ENCODE measurements around the gene ATP10A. TPM values are rescaled to one million over a fixed set of nuclear protein-coding genes. Genes with fewer than 3 reads are reported as not detected.

Gene ATP10A
- total and polyA plus RNA-seq, 2 of the 8 experiments (the other 6 are each of a cell fraction or from before 2014, with no cell fraction given): 2.0 to 2.8 TPM

- no peak overlapping the region for H3K23ac ChIP-seq (ENCODE audit: insufficient read length)
- no peaks in the 10 kb centered on the region for H4K20me1 ChIP-seq (replicated peaks in 1 of 2; ENCODE audit: control insufficient read depth in 1 of 2, insufficient read depth in 2 of 2, low read length in 2 of 2)
- H3K23me2 ChIP-seq (ENCODE audit: low read depth, low read length): no peaks in the 10 kb centered on the region; the same call in 1 of the 2 replicates
- H4K91ac ChIP-seq (replicated peaks; ENCODE audit: insufficient read length, low read length): no peak overlapping the region
- TF ChIP-seq JUN (IDR thresholded peaks at IDR 0.05; ENCODE audit: low read depth, low read length) (no peak), POU5F1 (IDR thresholded peaks at IDR 0.05; ENCODE audit: low read depth, low read length) (no peak), CHD1 (IDR thresholded peaks at IDR 0.05; ENCODE audit: low read depth, low read length) (no peak), ATF2 (IDR thresholded peaks at IDR 0.05; ENCODE audit: low read length) (no peak), USF2 (IDR thresholded peaks at IDR 0.05; ENCODE audit: low read length) (no peak), EZH2 (IDR thresholded peaks at IDR 0.05; ENCODE audit: low read depth, low read length, severe bottlenecking) (no peak), GABPA (IDR thresholded peaks at IDR 0.05; ENCODE audit: borderline replicate concordance, insufficient read depth, low read length) (no peak), CBX5 (IDR thresholded peaks at IDR 0.05; ENCODE audit: low read depth, low read length) (no peak), NANOG (IDR thresholded peaks at IDR 0.05; ENCODE audit: insufficient read depth, low read depth, low read length, poor library complexity, severe bottlenecking) (no peak)
- no peak overlapping the region for H3K9ac ChIP-seq (replicated peaks in 1 of 4; ENCODE audit: extremely low read depth in 1 of 4, low read depth in 3 of 4, low read length in 3 of 4)
- H3K56ac ChIP-seq (replicated peaks; ENCODE audit: insufficient read length, low read depth, low read length): no peak overlapping the region
- no peak overlapping the region for H2BK15ac ChIP-seq (ENCODE audit: low read length)
- no peak overlapping the region for H2AFZ ChIP-seq (ENCODE audit: low read length)
- H3K14ac ChIP-seq (ENCODE audit: insufficient read length): no peak overlapping the region
- peaks cover 0 to 2% (median 0%) of the 10 kb centered on the region in 4 experiments; a peak in 1 of 7 replicates for H3K4me1 ChIP-seq (replicated peaks in 1 of 4; ENCODE audit: control insufficient read depth in 3 of 4, insufficient read depth in 4 of 4, low read length in 3 of 4)
- no peak overlapping the region for H3K18ac ChIP-seq (ENCODE audit: extremely low read depth, low read length)
- no peaks in the 10 kb centered on the region for H3K36me3 ChIP-seq (ENCODE audit: control insufficient read depth in 2 of 4, insufficient read depth in 4 of 4, low read length in 3 of 4)
- H3K27ac ChIP-seq (ENCODE audit: low read depth, low read length): no peak overlapping the region
- FAIRE-seq (no peak), DNase-seq (ENCODE audit: low read depth in 1 of 2, low spot score in 2 of 2) (no peak)
- WGBS, 2 experiments (ENCODE audit: extremely low coverage in 1 of 2, insufficient coverage in 1 of 2, insufficient read length in 1 of 2, insufficient replicate concordance in 2 of 2, low coverage in 1 of 2, low lambda C conversion rate in 2 of 2, missing lambda C conversion rate in 1 of 2): 88% methylated on average over 8 of the region's 8 CpGs; no CpG with 5 or more reads in 1 of the 2 experiments
- H3K4ac ChIP-seq (replicated peaks; ENCODE audit: insufficient read length, low read depth, low read length): no peak overlapping the region
- H2BK12ac ChIP-seq (ENCODE audit: low read depth, low read length): no peak overlapping the region
- H2AK5ac ChIP-seq (ENCODE audit: low read depth, low read length): no peak overlapping the region
- H4K8ac ChIP-seq (ENCODE audit: extremely low read depth, insufficient read depth, low read length): no peak overlapping the region
- H3K79me2 ChIP-seq (ENCODE audit: control insufficient read depth in 1 of 2, insufficient read depth in 2 of 2, low read length in 2 of 2): no peaks in the 10 kb centered on the region
- no peak overlapping the region for H3K4me2 ChIP-seq (ENCODE audit: insufficient read depth in 1 of 2, low read depth in 2 of 2, low read length in 2 of 2)
- H3K79me1 ChIP-seq (ENCODE audit: low read depth, low read length): no peaks in the 10 kb centered on the region
- no peak overlapping the region for H4K5ac ChIP-seq (ENCODE audit: insufficient read length, low read depth, low read length)
- no peak overlapping the region for H3K4me3 ChIP-seq (ENCODE audit: extremely low read depth in 1 of 4, insufficient read depth in 2 of 4, low read depth in 3 of 4, low read length in 4 of 4)
- CTCF ChIA-PET (ENCODE audit: partially characterized antibody): interaction anchor here (1.7 kb wide), 1 partner anchor 9 kb away, joined by 5 read pairs; no protein-coding TSS in a partner anchor
- no peak overlapping the region for H2BK5ac ChIP-seq (ENCODE audit: low read depth, low read length)
- no peak overlapping the region for H2BK120ac ChIP-seq (replicated peaks; ENCODE audit: low read depth, low read length)
- no peaks in the 10 kb centered on the region for H3K9me3 ChIP-seq (ENCODE audit: insufficient read depth in 2 of 2, low read depth in 1 of 2, low read length in 1 of 2)
- H3K27me3 ChIP-seq (replicated peaks in 1 of 4; ENCODE audit: control insufficient read depth in 3 of 4, extremely low read depth in 1 of 4, insufficient read depth in 3 of 4, low read length in 3 of 4): no peaks in the 10 kb centered on the region; a peak in 1 of 7 replicates
- POLR2A ChIA-PET (ENCODE audit: partially characterized antibody): no interaction called here
- no peak overlapping the region for H2BK20ac ChIP-seq (ENCODE audit: low read length)
Observed at GRCh38 chr15:25718597-25718996, 144.5 kb downstream of the ATP10A start.

Measured in H1 (cell line).